Subcutaneous abdominal adipose tissue (tissue), 5 donors: ENCODE data around the gene PRKCA.

Source experiments
- H3K27ac ChIP-seq: one replicate; pipeline ENCODE4 v1.7.0; 2013; ENCODE audit warnings: low read depth, mild to moderate bottlenecking, inconsistent platforms, low read length, moderate library complexity
- H3K27me3 ChIP-seq, 5 donors: one replicate each; pipeline ENCODE4 v1.7.0; 2013; ENCODE audit warnings: low read length in 5 of 5, inconsistent platforms in 1 of 5; ENCODE audit not compliant: control insufficient read depth in 5 of 5, insufficient read depth in 4 of 5
- H3K36me3 ChIP-seq, 5 donors: one replicate each; pipeline ENCODE4 v1.7.0; 2013; ENCODE audit warnings: low read length in 5 of 5; ENCODE audit not compliant: control insufficient read depth in 5 of 5, insufficient read depth in 5 of 5
- H3K4me1 ChIP-seq, 5 donors: one replicate each; pipeline ENCODE4 v1.7.0; 2013; ENCODE audit warnings: low read length in 5 of 5, mild to moderate bottlenecking in 3 of 5, moderate library complexity in 1 of 5; ENCODE audit not compliant: control insufficient read depth in 5 of 5, insufficient read depth in 5 of 5
- H3K4me3 ChIP-seq, 5 donors: one replicate each; pipeline ENCODE4 v1.7.0; 2013; ENCODE audit warnings: low read length in 5 of 5, low read depth in 1 of 5
- H3K9ac ChIP-seq, 5 donors: one replicate each; pipeline ENCODE4 v1.7.0; 2013; ENCODE audit warnings: low read length in 5 of 5, mild to moderate bottlenecking in 4 of 5, moderate library complexity in 3 of 5
- H3K9me3 ChIP-seq, 5 donors: one replicate each; pipeline ENCODE4 v1.7.0; 2013; ENCODE audit warnings: low read length in 5 of 5; ENCODE audit not compliant: control insufficient read depth in 5 of 5
- donor health status: healthy.
- donor health status: healthy.
- donor health status: healthy.
- donor health status: healthy.
- donor health status: healthy.

PRKCA gene

GRCh38 chr17:66684261-66684660, 381.8 kb downstream of the PRKCA start:
- H3K36me3 ChIP-seq = peaks cover 0 to 7% (median 0%) of the 10 kb centered on the region in 5 donors
- H3K9ac ChIP-seq = no peak overlapping the region
- no peak overlapping the region for H3K4me3 ChIP-seq
- no peak overlapping the region for H3K27ac ChIP-seq
- peaks cover 0 to 3% (median 0%) of the 10 kb centered on the region in 5 donors for H3K27me3 ChIP-seq
- peaks cover 0 to 20% (median 0%) of the 10 kb centered on the region in 5 donors for H3K4me1 ChIP-seq
- H3K9me3 ChIP-seq = no peaks in the 10 kb centered on the region

GRCh38 chr17:66684731-66685130, 382.3 kb downstream of the PRKCA start:
- H3K27ac ChIP-seq = no peak overlapping the region
- H3K27me3 ChIP-seq = peaks cover 0 to 3% (median 0%) of the 10 kb centered on the region in 5 donors
- H3K4me1 ChIP-seq = peaks cover 0 to 24% (median 0%) of the 10 kb centered on the region in 5 donors
- H3K36me3 ChIP-seq = peaks cover 0 to 7% (median 0%) of the 10 kb centered on the region in 5 donors
- H3K9me3 ChIP-seq = no peaks in the 10 kb centered on the region
- H3K9ac ChIP-seq = no peak overlapping the region
- no peak overlapping the region for H3K4me3 ChIP-seq

GRCh38 chr17:66686601-66687000, 384.2 kb downstream of the PRKCA start:
- H3K4me3 ChIP-seq = no peak overlapping the region
- no peak overlapping the region for H3K9ac ChIP-seq
- peaks cover 0 to 37% (median 4%) of the 10 kb centered on the region in 5 donors for H3K4me1 ChIP-seq
- no peaks in the 10 kb centered on the region for H3K9me3 ChIP-seq
- H3K36me3 ChIP-seq = peaks cover 0 to 7% (median 1%) of the 10 kb centered on the region in 5 donors
- H3K27me3 ChIP-seq = peaks cover 0 to 3% (median 0%) of the 10 kb centered on the region in 5 donors
- H3K27ac ChIP-seq = no peak overlapping the region

- H3K9ac ChIP-seq = no peak overlapping the region
- peaks cover 0 to 34% (median 4%) of the 10 kb centered on the region in 5 donors for H3K4me1 ChIP-seq
- H3K36me3 ChIP-seq = peaks cover 0 to 7% (median 3%) of the 10 kb centered on the region in 5 donors
- no peak overlapping the region for H3K4me3 ChIP-seq
- no peak overlapping the region for H3K27ac ChIP-seq
- H3K27me3 ChIP-seq = peaks cover 0 to 3% (median 0%) of the 10 kb centered on the region in 5 donors
- H3K9me3 ChIP-seq = no peaks in the 10 kb centered on the region
These were observed 385.3 kb downstream of the PRKCA start for GRCh38 chr17:66687570-66688284.

- Histone ChIP-seq H3K9me3 (no peaks in the 10 kb centered on the region), H3K4me3 (no peak overlapping the region), H3K27me3 (peaks cover 0 to 3% (median 0%) of the 10 kb centered on the region in 5 donors), H3K36me3 (peaks cover 0 to 7% (median 3%) of the 10 kb centered on the region in 5 donors), H3K9ac (no peak overlapping the region), H3K4me1 (peaks cover 0 to 40% (median 3%) of the 10 kb centered on the region in 5 donors), H3K27ac (peak overlapping the region; percentile 69)
These were observed 386.8 kb downstream of the PRKCA start for GRCh38 chr17:66689221-66689620.

GRCh38 chr17:66690166-66690565, 387.8 kb downstream of the PRKCA start:
- Histone ChIP-seq H3K27ac (peak overlapping the region; percentile 69), H3K4me1 (peaks cover 0 to 38% (median 4%) of the 10 kb centered on the region in 5 donors), H3K36me3 (peaks cover 0 to 7% (median 3%) of the 10 kb centered on the region in 5 donors)

GRCh38 chr17:66691644-66692420, 389.4 kb downstream of the PRKCA start:
- H3K4me1 ChIP-seq = peaks cover 0 to 38% (median 4%) of the 10 kb centered on the region in 5 donors
- H3K27ac ChIP-seq = peak overlapping the region; percentile 69
- no peak overlapping the region for H3K9ac ChIP-seq
- H3K36me3 ChIP-seq = peaks cover 0 to 7% (median 3%) of the 10 kb centered on the region in 5 donors
- no peaks in the 10 kb centered on the region for H3K9me3 ChIP-seq
- H3K4me3 ChIP-seq = peak overlapping the region in 2 of 5 donors; percentile 8 to 28
- H3K27me3 ChIP-seq = no peaks in the 10 kb centered on the region

More at GRCh38 chr17:66690166-66690565, 387.8 kb downstream of the PRKCA start:
- Histone ChIP-seq H3K9ac (no peak overlapping the region), H3K9me3 (no peaks in the 10 kb centered on the region), H3K27me3 (peaks cover 0 to 3% (median 0%) of the 10 kb centered on the region in 5 donors), H3K4me3 (no peak overlapping the region)

GRCh38 chr17:66692421-66692690, 389.9 kb downstream of the PRKCA start:
- peak overlapping the region; percentile 52 for H3K27ac ChIP-seq

GRCh38 chr17:66695098-66695497, 392.7 kb downstream of the PRKCA start:
- Histone ChIP-seq H3K4me1 (peaks cover 0 to 31% (median 4%) of the 10 kb centered on the region in 5 donors), H3K4me3 (no peak overlapping the region), H3K9me3 (peaks cover 0 to 11% (median 4%) of the 10 kb centered on the region in 5 donors), H3K9ac (no peak overlapping the region), H3K36me3 (peaks cover 0 to 3% (median 0%) of the 10 kb centered on the region in 5 donors), H3K27ac (no peak overlapping the region), H3K27me3 (no peaks in the 10 kb centered on the region)

More at GRCh38 chr17:66692421-66692690, 389.9 kb downstream of the PRKCA start:
- peak overlapping the region in 1 of 5 donors; percentile 28 for H3K9ac ChIP-seq
- H3K27me3 ChIP-seq = no peaks in the 10 kb centered on the region
- no peak overlapping the region for H3K4me3 ChIP-seq
- peaks cover 0 to 7% (median 3%) of the 10 kb centered on the region in 5 donors for H3K36me3 ChIP-seq
- peaks cover 0 to 38% (median 4%) of the 10 kb centered on the region in 5 donors for H3K4me1 ChIP-seq
- H3K9me3 ChIP-seq = peaks cover 0 to under 1% (median 0%) of the 10 kb centered on the region in 5 donors

GRCh38 chr17:66698270-66698669, 395.9 kb downstream of the PRKCA start:
- Histone ChIP-seq H3K4me3 (no peak overlapping the region), H3K4me1 (peaks cover 0 to 6% (median 0%) of the 10 kb centered on the region in 5 donors), H3K9ac (no peak overlapping the region), H3K27me3 (no peaks in the 10 kb centered on the region), H3K27ac (no peak overlapping the region), H3K9me3 (peaks cover 0 to 11% (median 4%) of the 10 kb centered on the region in 5 donors), H3K36me3 (peaks cover 0 to 3% (median 0%) of the 10 kb centered on the region in 5 donors)
